ENCODE measurements around the gene CRLF1.

The CRLF1 gene, protein sequence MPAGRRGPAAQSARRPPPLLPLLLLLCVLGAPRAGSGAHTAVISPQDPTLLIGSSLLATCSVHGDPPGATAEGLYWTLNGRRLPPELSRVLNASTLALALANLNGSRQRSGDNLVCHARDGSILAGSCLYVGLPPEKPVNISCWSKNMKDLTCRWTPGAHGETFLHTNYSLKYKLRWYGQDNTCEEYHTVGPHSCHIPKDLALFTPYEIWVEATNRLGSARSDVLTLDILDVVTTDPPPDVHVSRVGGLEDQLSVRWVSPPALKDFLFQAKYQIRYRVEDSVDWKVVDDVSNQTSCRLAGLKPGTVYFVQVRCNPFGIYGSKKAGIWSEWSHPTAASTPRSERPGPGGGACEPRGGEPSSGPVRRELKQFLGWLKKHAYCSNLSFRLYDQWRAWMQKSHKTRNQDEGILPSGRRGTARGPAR

DNA sequence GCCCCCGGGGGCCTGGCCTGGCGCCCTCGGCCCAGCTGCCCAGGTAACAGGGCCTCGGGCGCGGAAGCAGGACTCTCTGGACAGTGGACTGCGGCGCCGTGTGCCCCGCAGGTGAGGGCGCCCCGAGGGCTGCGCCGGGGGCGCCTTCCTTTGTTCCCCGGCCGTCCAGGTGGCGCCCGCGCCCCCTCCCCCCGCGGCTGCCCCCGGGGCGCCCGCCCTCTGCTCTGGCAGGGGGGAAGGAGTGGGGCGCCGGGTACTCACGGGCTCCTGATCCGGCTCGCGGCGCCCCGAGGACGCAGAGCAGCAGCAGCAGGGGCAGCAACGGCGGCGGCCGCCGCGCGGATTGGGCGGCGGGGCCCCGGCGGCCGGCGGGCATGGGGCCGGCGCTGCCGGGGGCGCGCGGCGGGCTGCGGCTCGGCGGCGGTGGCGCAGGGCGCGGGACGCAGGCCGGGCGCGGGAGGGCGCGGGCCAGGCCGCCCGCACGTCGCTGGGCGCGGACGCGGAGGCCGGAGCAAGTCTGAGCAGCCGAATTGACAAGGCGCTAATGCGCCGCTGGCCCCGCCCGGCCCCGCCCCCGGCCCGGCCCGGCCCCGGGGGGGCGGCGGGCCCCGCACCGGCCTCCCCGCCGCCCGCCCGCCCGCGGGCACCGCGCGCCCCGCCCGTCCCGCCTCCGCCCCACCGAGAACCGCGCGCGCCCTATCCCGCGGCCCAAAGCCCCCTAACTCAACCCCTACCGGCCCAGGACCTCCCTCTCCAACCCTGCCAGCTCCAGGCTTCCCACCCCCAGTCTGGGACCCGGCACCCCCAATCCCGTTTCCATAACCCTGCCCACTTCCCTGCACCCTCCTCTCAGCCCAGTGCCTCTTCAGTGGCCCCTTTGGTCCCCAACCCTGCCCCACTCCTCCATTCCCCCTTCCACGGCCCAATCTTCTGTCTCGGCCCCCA lies at the start of gene CRLF1:
Gene CRLF1, minus strand, starts transcription at position 519 of the 945 bp plus-strand sequence. Its CDS starts 143 bp downstream, at position 376.
- no peak for DNase-seq

DNA sequence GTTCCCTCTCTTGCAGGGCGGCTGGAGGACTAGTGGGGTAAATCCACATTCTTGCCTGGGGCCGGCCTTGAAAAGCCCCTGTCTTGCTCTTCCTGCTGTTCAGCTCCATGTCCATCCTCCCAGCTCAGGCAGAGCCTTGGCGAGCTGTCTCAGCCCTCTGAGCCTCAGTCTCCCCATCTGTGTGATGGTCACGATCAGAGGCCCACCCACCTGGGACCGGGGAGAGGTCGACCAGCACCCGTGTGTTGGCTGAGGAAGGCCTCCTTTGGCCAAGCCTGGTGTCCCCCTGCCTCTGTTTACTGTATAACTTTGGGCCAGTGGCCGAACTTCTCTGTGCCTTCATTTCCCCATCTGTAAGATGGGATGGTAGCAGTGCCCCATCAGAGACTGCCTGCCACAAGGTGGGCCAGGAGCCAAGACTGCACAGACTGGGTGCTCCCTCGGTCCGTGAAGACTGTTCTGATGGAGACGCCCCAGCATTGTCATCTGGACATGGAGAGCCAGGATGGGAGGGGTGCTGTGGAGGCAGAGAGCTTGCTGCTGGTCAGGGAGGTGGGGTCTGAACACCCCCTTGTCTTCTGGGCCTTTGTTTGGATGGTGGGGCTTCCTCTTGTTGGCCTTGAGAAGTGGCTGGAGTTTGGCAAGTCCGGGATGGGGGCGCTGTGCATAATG lies 48.7 kb upstream of the CRLF1 start:
- no peak for DNase-seq

DNA sequence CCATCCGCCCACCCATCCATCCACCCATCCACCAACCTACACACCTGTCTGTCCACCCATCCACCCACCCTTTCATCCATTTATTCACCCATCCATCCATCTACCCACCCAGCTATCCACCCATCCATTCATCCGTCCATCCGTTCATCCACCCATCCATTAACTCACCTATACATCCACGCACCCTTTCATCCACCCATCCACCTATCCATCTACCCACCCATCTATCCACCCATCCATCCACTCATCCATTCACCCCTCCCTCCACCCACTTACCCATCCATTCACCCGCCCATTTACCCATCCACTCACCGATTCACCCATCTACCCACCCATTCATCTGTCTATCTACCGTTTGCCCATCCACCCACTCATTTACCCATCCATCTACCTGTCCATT lies 47.9 kb upstream of the CRLF1 start:
- no peak for DNase-seq

DNA sequence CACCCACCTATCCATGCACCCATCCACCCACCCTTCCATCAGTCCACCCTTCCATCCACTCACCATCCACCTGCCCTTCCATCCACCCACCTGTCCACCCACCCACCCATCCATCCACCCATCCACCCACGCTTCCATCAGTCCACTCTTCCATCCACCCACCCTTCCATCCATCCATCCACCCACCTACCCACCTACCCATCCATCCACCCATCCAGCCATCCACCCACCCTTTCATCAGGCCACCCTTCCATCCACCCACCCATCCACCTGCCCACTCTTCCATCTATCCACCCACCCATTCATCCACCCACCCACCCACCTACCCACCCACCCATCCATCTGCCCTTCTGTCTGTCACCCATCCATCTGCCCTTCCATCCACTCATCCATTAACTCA lies 47.3 kb upstream of the CRLF1 start:
- no peak for DNase-seq

DNA sequence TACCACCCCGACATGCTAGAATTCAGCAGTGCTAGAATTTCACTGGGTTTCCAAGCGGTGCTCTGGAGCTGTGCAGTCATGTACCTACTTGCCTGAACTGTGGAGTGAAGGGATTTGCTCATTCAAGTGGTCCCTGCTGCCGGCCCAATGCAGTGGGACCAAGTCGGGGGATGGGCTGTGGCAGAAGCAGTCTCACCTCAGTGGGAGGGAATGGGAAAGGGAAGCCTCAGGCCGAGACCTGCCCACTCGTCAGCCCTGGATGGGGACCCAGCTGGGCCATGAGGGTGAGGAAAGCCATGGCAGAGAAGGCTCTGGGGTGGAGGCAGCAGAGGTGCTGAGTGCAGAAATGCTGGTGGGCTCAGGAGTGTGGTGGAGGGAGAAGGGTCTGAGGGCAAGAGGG lies 45.1 kb upstream of the CRLF1 start:
- DNase-seq = no peak

DNA sequence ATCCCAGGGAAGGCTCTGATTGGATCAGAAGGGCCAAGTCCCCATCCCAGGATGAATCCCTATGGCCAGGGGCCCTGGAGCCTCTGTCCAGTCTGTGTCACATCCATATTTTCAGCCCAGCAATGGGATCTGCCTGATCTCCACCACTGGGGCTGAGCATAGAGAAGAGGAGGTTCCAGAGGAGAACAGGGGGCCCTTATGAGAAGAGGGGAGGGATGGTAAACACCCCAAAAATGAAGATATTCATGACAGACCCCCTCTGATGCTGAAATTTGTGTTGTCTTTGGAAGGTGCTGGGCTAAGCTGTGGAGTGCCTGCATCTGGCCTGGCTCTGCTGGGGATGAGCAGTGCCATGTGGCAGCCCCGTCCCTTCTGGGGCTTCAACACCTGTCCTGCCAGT lies 44.7 kb upstream of the CRLF1 start:
- no peak for DNase-seq

DNA sequence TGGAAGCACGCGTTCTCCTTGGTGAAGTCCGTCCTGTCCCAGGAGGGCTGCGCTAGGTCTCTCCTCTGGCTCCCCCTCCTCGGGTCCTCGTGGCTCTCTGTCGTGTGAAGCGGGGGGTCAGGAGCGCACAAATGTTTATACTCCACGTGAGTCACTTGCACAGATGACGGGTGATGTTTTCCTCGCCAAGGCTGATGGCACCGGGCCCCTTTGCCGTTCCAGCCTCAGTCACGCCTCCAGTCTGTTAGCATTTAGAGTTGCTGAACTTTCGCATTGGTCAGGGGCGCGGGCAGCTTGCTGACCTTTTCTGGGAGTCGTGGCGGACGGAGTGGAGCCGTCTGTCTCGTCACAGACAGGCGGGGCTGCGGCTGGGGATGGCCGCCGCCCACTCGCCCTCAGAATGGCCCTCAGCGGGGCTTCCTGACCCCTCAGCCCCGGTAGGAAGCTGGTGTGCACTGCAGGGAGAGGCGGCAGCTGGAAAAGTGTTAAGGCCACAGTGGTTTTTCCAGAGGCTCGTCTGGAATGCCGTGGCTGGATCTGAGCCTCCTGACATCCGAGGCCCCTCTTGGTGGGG lies 44.0 kb upstream of the CRLF1 start:
- DNase-seq = no peak

DNA sequence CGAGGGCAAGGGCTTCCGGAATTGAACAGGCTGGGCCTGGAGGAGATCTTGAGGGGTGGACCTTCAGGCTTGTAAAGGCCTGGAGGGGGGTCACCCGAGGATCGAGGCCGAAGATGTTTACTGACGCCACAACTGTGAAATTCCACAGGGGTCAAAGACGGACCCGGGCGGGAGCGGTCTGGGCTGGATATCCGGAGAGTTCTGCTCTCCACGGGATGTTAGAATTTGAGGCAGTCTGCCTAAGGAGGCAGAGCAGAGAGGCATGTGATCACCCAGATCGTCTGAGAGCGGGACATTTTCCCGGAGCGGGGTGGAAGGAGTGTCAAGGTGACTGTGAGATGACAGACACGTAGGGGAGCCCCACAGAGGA lies 43.4 kb upstream of the CRLF1 start:
- DNase-seq = no peak

DNA sequence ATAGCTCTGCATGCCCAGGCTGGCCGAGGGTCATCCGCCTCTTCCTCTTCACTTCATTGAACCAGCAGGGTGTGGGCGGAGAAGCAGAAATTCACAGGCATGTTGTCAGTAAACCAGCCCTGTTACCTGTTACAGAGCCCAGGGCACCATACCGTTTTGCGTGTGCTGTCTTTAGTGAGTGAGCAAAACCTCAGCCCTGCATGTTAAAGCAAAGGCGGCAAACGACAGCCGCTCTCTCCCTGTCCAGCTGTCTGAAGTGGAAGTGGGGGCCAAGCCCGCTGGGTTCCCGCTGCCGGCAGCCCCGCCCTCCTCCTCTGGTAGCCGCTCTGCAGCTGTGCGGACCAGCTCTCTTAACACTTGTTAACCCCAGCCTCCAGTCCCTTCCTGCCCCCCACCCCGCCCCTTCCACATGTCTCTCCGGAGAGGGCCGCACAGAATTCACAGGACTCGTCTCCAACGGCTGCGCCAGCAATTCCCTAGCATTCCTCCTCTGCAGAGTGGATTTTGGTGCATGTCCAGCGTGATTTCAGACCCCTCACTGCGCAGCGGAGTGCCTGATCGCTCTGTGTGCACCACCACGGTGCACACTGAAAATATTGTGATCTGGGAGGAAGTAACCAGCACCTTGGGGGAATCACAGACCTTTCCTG lies 42.9 kb upstream of the CRLF1 start:
- DNase-seq = no peak

DNA sequence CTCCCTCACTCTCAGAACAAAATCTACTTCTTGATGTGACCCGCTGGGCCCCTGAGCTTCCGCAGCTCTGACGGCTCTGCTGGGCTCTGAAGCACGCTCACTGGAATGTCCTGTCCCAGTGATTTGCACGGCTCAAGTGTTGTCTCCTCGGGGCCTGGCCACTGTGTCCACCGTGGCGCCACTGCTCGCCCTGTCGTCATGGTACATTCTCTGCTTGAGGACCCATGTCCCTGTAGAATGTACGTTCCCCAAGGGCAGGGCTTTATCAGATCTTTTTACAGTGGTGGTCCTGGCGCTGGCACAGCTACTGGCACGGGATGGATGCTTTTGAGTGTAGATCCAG lies 42.3 kb upstream of the CRLF1 start:
- DNase-seq = no peak

DNA sequence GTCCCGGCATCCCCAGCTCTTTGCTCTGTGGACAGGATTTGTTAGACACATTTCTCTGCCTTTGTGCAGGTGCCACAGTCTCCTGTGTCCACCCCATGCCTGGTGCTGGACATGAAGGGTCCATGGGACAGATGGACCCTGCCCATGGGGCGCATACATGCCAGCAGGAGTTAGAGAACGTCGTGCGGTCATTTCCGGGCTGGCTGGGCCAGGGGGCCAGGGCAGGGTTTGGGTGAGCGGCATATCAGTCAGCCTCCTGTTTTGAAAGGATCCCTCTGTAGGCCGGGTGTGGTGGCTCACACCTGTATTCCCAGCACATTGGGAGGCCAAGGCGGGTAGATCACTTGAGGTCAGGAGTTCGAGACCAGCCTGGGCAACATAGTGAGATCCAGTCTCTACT lies 41.2 kb upstream of the CRLF1 start:
- no peak for DNase-seq

DNA sequence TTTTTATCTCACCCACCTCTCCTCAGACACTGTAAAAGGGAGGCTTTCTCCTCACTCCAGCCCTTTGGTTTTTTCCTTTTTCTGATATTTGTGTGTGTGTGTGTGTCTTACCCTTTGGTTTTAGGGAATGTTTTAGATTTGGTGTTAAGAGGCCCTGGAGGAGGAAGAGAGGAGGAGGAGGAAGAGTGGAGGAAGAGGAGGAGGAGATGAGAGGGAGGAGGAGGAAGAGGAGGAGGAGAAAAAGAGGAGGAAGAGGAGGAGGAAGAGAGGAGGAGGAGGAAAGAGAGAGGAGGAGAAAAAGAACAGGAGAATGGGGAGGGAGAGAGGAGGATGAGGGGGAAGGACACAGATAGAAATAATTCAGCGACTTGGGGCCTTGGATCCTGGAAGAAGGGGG lies 40.8 kb upstream of the CRLF1 start:
- no peak for DNase-seq

DNA sequence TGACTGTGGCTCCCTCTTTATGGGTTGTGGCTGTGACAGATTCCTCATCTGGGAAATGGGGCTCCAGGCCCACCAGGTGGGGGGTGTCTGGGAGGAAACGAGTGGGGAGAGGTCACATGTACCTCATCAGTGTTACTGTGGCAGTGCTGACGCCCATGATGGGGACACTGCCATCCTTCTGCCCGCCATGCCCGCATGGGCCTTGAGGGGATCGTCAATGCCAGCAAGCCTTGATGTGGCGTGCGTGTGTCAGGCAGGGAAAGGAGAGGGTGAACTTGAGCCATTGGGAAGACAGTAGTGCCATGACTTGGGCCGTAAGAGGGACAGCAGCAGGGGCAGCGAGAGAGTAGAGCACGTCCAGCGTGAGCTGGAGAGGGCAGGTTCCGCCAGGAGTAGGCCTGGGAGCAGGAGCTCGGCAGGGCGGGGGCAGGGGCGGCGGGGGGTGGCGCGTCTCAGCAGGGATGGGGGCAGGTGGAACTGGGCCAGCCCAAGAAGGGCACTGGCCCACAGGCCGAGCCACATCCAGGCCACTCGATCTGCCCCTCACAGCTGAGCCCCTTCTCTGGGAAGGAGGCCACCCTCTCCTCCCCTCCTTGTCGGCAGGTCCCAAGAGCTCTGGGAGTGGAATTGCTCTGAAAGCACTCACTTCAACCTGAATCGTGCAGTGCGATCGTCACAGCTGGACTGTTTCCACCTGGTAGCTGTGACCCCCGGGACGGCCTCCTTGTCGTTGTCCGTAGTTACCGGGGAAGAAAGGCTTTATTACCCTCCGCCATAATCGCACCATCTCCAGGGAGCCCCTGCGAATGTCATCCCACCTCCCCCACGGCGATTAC lies 40.2 kb upstream of the CRLF1 start:
- no peak for DNase-seq

DNA sequence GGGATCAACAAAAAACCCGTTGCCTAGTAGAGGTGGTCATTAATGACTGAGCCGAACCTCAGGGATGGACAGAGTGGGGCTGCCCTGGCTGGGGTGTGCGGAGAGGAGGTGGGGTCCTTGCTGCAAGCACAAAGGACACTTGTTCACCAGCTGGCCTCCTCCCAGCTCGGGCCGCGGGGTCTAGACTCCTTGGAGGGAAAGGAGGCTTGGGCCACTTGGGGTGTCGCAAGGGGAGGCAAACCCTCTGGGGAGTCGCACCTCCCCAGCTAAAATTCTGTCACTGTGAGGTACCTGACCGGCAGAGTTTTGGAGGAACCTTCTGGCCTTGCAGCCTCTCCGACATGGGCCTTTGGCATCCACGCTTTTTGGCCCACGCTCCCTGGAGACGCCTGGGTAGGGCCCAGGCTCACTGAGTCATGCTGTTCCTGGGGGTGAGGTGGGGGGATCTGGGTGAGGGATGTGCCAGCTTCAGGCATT lies 38.5 kb upstream of the CRLF1 start:
- DNase-seq = no peak

DNA sequence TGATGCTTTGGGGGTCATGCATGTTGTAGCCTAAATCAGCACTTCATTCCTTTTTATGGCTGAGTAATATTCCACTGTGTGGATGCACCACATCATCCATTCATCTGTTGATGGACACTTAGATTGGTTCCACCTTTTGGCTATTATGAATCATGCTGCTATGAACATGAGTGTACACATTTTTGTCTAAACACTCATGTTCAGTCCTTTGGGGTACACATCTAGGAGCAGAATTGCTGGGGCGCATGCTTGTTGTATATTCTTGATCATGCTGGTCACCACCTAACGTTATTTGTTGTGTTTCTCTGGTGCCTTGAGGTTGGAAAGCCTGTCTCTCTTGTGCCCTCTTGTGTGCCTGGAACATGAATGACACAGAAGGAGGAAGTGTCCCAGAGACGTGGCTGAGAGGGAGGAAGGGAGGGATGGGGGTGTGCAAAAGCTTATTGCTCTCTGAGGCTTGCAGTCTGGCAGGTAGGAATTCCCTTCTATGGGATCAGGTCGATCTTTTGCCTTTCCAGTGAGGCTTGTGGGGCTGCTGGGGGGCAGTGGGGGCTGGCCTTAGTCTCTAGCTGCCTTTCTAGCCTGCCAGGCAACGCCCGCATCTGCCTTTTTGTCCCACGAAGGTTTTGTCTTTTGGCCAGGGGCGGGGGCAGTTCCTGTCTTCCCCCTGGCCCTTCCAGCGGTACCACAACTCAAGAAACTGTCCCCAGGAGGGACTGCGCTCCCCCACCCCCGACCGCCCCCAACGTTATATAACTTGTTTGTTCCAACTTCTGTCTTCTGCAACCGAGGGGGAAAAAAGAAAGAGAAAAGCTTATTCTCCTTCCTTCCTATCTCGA lies 37.8 kb upstream of the CRLF1 start:
- no peak for DNase-seq

DNA sequence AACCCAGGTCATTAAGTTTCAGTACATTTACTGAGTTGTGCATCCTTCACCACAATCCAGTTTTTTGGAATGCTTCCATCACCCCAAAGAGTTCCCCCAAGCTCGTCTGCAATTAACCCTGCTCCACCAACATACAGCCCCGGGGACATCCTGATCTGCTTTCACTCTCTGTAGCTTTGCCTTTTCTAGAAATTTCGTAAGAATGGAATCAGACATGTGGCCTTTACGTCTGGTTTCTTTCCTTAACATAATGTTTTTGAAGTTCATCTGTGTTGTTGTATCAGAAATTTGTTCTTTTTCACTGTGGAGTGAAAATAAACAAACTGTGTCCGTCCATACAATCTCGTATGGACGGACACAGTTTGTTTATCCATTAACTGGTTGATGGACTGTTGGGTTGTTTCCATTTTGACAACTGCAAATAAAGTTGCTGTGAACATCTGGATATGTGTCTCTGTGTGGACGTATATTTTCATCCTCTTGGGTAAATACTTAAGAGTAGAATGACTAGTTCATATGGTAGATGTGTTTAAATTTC lies 33.2 kb upstream of the CRLF1 start:
- no peak for DNase-seq

DNA sequence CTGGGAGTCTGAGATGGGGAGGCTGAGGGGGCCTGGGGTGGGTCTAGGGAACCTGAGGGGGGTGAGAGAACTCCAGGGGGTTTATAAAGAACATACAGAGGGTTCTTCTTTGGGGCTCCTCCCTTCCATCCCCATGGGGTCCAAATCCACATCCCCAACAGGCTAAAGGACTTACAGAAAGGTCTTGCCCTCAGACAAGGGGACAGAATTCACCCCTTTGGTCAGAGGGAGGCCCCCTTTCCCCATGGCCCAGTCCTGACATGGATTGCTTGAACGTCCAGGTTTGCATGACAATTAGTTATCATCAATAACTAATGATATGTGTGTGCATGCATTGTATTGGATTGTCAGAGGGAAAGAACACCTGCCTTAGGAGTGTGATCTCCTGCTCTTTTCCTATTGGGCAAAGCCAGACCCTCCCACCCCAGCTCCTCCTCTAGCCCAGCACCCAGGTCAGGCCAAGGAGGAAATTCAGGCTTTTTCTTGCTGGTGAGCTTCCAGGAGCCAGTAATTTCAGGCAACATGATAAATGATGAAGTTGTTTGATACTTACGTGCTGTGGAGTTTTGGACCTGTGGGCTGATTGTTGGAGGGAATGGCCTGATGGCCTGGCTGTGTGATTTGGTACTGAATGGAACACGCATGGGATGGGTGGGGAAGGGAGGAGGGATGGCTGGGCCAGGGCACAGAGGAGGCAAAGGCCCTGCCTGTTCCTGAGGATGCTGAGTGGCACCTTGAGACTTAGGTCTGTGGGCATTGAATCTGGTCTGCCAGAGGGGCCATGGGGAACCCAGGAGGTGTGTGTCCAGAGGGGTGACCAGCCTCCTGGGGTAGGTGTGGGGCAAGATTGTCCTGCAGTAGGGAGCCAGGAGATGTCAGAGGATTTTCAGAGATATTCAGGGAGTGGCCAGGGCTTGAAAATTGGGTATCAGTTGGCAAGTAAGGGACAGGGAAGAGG lies 31.4 kb upstream of the CRLF1 start:
- no peak for DNase-seq

DNA sequence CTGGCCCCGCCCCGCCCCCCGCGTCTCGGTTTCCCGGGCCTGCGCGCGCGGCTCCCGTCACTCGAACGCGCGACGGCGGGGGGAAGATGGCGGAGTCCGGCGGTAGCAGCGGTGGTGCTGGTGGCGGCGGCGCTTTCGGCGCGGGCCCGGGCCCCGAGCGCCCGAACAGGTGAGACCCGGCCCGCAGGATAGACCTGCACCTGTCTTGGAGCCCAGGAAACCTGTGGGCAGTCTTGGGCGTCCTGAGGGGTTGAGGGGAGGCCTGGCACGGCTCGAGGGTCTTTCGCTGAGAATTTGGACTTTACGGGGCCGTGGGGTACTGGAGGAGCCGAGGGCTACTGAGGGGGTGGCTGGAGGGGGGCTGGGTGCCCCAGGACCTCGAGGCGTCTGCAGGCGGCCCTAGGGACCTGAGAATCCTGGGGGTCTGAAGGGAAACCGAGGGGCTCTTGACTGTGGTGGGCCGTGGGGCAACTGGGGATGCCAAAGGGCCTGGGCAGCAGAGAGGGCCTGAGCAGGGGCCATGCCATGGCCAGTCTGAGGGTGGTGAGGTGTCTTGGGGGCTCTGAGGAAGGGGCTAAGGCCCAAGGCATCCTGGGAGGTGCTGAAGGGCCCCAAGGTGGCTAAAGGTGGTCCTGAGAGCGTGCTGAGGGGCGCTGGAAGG lies 30.5 kb upstream of the CRLF1 start, which contains the start of gene KLHL26:
Gene KLHL26, plus strand, starts transcription at position 60 of the 661 bp plus-strand sequence. Its CDS starts 27 bp downstream, at position 87.
- no peak for DNase-seq

All from activated naive CD4-positive, alpha-beta T cell treated with anti-CD3 and anti-CD28 coated beads, Interleukin-2, amount 50 U/mL, for 16 hours (primary cell).